ENCODE measurements around the gene SSB. TPM values are rescaled to one million over a fixed set of nuclear protein-coding genes. Genes with fewer than 3 reads are reported as not detected.

Gene SSB
- total RNA-seq, 1 donor from 2014 or later = 296 TPM

- Histone ChIP-seq H3K27ac (no peak overlapping the region), H3K79me2 (ENCODE audit: low read depth) (peaks cover 67% of the 10 kb centered on the region), H3K9ac (peak overlapping the region; percentile 79), H3K4me1 (peaks cover 13% of the 10 kb centered on the region), H3K9me3 (ENCODE audit: low read depth) (no peaks in the 10 kb centered on the region), H3K4me3 (peak overlapping the region; percentile 98), H3K27me3 (peaks cover 6% of the 10 kb centered on the region), H3K36me3 (no peaks in the 10 kb centered on the region), H4K20me1 (ENCODE audit: low read depth) (peaks cover 36% of the 10 kb centered on the region), H2AFZ (replicated peaks) (peak overlapping the region; percentile 80), H3F3A (ENCODE audit: low read depth) (peaks cover 14% of the 10 kb centered on the region), H3K4me2 (peak overlapping the region; percentile 100)
- H3K4me1 Mint-ChIP-seq = peaks cover 31% of the 10 kb centered on the region
- DNase-seq (ENCODE audit: low spot score) = peak; percentile 60
- TF ChIP-seq EZH2phosphoT487 (IDR thresholded peaks at IDR 0.05) = no peak
- peaks cover 4% of the 10 kb centered on the region for H3K27me3 Mint-ChIP-seq (ENCODE audit: insufficient read depth, low read depth)
- peak overlapping the region; percentile 94 for H3K27ac Mint-ChIP-seq
- H3K4me3 Mint-ChIP-seq = peak overlapping the region; percentile 97
- H3K9me3 Mint-ChIP-seq = no peaks in the 10 kb centered on the region
- peaks cover 12% of the 10 kb centered on the region for H3K36me3 Mint-ChIP-seq
These were observed 29.6 kb downstream of the SSB start for GRCh38 chr2:169828141-169828811.

GRCh38 chr2:169834401-169834800 is 35.7 kb downstream of the SSB start:
- peaks cover under 1% of the 10 kb centered on the region for H3K9me3 Mint-ChIP-seq
- no peak overlapping the region for H3K4me2 ChIP-seq

DNA sequence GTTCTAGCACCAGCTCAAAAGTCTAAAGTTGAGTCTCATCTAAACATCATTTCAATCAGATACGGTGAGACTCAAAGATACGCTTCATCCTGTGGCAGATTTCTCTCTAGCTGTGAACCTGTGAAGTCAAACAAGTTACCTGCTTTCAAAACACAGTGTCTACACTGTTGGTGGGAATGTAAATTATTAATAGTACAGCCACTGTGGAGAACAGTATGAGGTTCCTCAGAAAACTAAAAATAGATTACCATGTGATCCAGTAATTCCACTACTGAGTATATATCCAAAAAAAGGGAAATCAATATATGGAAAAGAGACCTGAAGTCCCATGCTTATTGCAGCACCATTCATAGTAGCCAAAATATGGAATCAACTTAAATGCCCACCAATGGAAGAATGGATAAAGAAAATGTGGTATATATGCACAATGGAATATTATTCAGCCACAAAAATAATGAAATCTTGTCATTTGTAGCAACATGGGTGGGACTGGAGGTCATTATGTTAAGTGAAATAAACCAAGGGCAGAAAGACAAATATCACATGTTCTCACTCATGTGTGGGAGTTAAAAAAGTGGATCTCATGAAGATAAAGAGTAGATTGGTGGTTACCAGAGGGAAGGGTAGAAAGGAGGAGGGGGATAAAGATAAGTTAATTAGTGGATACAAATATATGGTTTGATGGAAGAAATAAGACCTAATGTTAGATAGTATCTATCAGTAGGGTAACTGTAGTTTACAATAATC is 40.2 kb downstream of the SSB start:
- Histone ChIP-seq H3K36me3 (no peaks in the 10 kb centered on the region), H2AFZ (replicated peaks) (no peak overlapping the region), H3K27ac (no peak overlapping the region), H3K9me3 (ENCODE audit: low read depth) (no peaks in the 10 kb centered on the region), H3K4me3 (no peak overlapping the region), H3K27me3 (no peaks in the 10 kb centered on the region), H3K4me2 (no peak overlapping the region), H4K20me1 (ENCODE audit: low read depth) (peaks cover 3% of the 10 kb centered on the region), H3K79me2 (ENCODE audit: low read depth) (peaks cover 43% of the 10 kb centered on the region), H3K4me1 (no peaks in the 10 kb centered on the region), H3F3A (ENCODE audit: low read depth) (no peaks in the 10 kb centered on the region), H3K9ac (no peak overlapping the region)
- TF ChIP-seq EZH2 (IDR thresholded peaks at IDR 0.05) = no peak
- no peak for TF ChIP-seq EZH2phosphoT487 (IDR thresholded peaks at IDR 0.05)
- TF ChIP-seq, protein P1, sequence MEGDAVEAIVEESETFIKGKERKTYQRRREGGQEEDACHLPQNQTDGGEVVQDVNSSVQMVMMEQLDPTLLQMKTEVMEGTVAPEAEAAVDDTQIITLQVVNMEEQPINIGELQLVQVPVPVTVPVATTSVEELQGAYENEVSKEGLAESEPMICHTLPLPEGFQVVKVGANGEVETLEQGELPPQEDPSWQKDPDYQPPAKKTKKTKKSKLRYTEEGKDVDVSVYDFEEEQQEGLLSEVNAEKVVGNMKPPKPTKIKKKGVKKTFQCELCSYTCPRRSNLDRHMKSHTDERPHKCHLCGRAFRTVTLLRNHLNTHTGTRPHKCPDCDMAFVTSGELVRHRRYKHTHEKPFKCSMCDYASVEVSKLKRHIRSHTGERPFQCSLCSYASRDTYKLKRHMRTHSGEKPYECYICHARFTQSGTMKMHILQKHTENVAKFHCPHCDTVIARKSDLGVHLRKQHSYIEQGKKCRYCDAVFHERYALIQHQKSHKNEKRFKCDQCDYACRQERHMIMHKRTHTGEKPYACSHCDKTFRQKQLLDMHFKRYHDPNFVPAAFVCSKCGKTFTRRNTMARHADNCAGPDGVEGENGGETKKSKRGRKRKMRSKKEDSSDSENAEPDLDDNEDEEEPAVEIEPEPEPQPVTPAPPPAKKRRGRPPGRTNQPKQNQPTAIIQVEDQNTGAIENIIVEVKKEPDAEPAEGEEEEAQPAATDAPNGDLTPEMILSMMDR (IDR thresholded peaks at IDR 0.05) = no peak
- Mint-ChIP-seq H3K4me1 (peaks cover 8% of the 10 kb centered on the region), H3K4me3 (no peak overlapping the region), H3K27ac (no peak overlapping the region), H3K27me3 (ENCODE audit: insufficient read depth, low read depth) (peaks cover 2% of the 10 kb centered on the region), H3K36me3 (peaks cover 33% of the 10 kb centered on the region), H3K9me3 (peaks cover 2% of the 10 kb centered on the region)
- DNase-seq (ENCODE audit: low spot score) = no peak

More at GRCh38 chr2:169834401-169834800, 35.7 kb downstream of the SSB start:
- Mint-ChIP-seq H3K27ac (no peak overlapping the region), H3K36me3 (peaks cover 29% of the 10 kb centered on the region), H3K27me3 (ENCODE audit: insufficient read depth, low read depth) (peaks cover 2% of the 10 kb centered on the region), H3K4me1 (peaks cover 2% of the 10 kb centered on the region), H3K4me3 (no peak overlapping the region)
- Histone ChIP-seq H3K9ac (no peak overlapping the region), H3K36me3 (no peaks in the 10 kb centered on the region), H3K27ac (no peak overlapping the region), H3K79me2 (ENCODE audit: low read depth) (peaks cover 86% of the 10 kb centered on the region), H2AFZ (replicated peaks) (no peak overlapping the region), H3F3A (ENCODE audit: low read depth) (no peaks in the 10 kb centered on the region), H3K4me3 (no peak overlapping the region), H3K27me3 (no peaks in the 10 kb centered on the region), H4K20me1 (ENCODE audit: low read depth) (peaks cover 15% of the 10 kb centered on the region), H3K4me1 (no peaks in the 10 kb centered on the region), H3K9me3 (ENCODE audit: low read depth) (no peaks in the 10 kb centered on the region)
- TF ChIP-seq EZH2 (IDR thresholded peaks at IDR 0.05) (no peak), EZH2phosphoT487 (IDR thresholded peaks at IDR 0.05) (no peak)
- TF ChIP-seq, protein P1 (IDR thresholded peaks at IDR 0.05) = no peak
- no peak for DNase-seq (ENCODE audit: low spot score)
